Kidney epithelial cell (primary cell): ENCODE measurements around the gene CYP3A5. TPM values are rescaled to one million over a fixed set of nuclear protein-coding genes. Genes with fewer than 3 reads are reported as not detected.
"Not testable (repeated sequence)": the region's sequence is repeated elsewhere in the genome, so short reads cannot be mapped to it uniquely, and the experiment has no call there.

Experiments used
- DNase-seq: peaks from one replicate; pipeline ENCODE4 v3.0.0-alpha.2; 2010; ENCODE audit warnings: low read depth
- H3K27me3 ChIP-seq: 2 replicates; pipeline ENCODE4 v1.6.0; 2011; ENCODE audit warnings: low read length; ENCODE audit not compliant: control insufficient read depth, insufficient read depth
- H3K36me3 ChIP-seq: 2 replicates; pipeline ENCODE4 v1.5.1; 2011; ENCODE audit warnings: low read length; ENCODE audit not compliant: control insufficient read depth, insufficient read depth
- H3K4me3 ChIP-seq: 2 replicates; pipeline ENCODE4 v1.5.1; 2011; ENCODE audit warnings: low read depth, mild to moderate bottlenecking, control low read depth, low read length
- total RNA-seq: library from RNA; depleted of rRNA; stranded (reverse); fragments of >200 nt; gene quantifications from 2 replicates; pipeline ENCODE4 v1.2.3, GENCODE V29; 2015
- TF ChIP-seq, protein P1 (sequence below): IDR thresholded peaks from 2 replicates; pipeline ENCODE4 v1.5.1; 2011; ENCODE audit warnings: mild to moderate bottlenecking, moderate library complexity, low read length, control low read depth, inconsistent platforms; ENCODE audit not compliant: insufficient read depth, poor library complexity, severe bottlenecking

The CYP3A5 gene
- total RNA-seq: 0.25 TPM in 1 of 2 replicates, not detected in the other

GRCh38 chr7:99679400-99680191 is at the start of gene CYP3A5:
CYP3A5 (minus strand) TSS chr7:99679996; CDS start chr7:99679896, 100 bp downstream.
- Histone ChIP-seq H3K36me3 (no peaks in the 10 kb centered on the region), H3K4me3 (no peak within 1 kb of the TSS), H3K27me3 (no peaks in the 10 kb centered on the region)
- TF ChIP-seq, protein P1, sequence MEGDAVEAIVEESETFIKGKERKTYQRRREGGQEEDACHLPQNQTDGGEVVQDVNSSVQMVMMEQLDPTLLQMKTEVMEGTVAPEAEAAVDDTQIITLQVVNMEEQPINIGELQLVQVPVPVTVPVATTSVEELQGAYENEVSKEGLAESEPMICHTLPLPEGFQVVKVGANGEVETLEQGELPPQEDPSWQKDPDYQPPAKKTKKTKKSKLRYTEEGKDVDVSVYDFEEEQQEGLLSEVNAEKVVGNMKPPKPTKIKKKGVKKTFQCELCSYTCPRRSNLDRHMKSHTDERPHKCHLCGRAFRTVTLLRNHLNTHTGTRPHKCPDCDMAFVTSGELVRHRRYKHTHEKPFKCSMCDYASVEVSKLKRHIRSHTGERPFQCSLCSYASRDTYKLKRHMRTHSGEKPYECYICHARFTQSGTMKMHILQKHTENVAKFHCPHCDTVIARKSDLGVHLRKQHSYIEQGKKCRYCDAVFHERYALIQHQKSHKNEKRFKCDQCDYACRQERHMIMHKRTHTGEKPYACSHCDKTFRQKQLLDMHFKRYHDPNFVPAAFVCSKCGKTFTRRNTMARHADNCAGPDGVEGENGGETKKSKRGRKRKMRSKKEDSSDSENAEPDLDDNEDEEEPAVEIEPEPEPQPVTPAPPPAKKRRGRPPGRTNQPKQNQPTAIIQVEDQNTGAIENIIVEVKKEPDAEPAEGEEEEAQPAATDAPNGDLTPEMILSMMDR: no peak
- no peak for DNase-seq

- H3K4me3 ChIP-seq: no peak overlapping the region
- TF ChIP-seq, protein P1: no peak
- H3K36me3 ChIP-seq: no peaks in the 10 kb centered on the region
- H3K27me3 ChIP-seq: no peaks in the 10 kb centered on the region
- DNase-seq: no peak
Observed at GRCh38 chr7:99728615-99729014, 48.8 kb upstream of the CYP3A5 start.

GRCh38 chr7:99723201-99723600 is 43.4 kb upstream of the CYP3A5 start:
- not testable (repeated sequence) for H3K36me3 ChIP-seq, H3K4me3 ChIP-seq, H3K27me3 ChIP-seq, DNase-seq

DNA sequence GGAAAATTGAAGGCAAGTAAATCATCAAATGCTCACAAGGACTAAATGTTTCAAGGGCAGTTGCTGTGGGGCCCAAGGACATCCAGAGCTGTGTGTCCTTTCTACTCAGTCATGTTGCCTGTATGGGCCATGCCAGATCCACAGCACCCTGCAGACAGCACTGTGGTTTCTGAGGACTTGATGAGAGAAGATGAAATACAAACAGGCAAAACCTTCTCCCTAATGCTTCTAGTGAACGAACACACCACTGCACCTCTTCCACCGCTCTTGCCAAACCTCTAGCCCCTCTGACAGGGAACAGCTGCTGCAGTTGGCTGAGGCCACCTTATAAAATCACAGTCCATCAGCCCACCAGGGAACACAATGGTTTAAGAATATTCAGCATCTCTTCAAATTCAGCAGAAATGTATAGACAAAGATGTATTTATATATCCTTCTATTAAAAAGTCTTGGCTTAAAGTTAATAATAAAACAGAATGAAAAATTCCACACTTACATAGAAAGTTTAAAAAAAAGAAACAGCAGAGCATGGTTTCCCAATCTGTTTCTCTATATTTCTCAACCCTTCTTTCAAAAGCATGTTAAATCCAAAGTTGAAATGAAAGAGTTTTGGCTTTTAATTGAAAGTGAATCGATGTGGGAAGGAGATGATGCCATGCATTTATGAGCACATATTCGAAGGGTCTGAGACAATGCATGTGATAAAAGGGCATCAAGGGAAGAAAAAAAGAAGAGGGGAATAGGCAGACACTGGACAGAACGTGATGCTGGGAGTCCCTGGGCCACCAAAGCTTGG is 41.2 kb upstream of the CYP3A5 start:
- Histone ChIP-seq H3K4me3 (no peak overlapping the region), H3K36me3 (no peaks in the 10 kb centered on the region), H3K27me3 (no peaks in the 10 kb centered on the region)
- TF ChIP-seq, protein P1: no peak
- DNase-seq: no peak

GRCh38 chr7:99719996-99720769 is 40.4 kb upstream of the CYP3A5 start:
- H3K4me3 ChIP-seq: no peak overlapping the region
- no peaks in the 10 kb centered on the region for H3K36me3 ChIP-seq
- no peaks in the 10 kb centered on the region for H3K27me3 ChIP-seq
- no peak for DNase-seq
- TF ChIP-seq, protein P1: no peak
